HG03196 (cell line): ENCODE measurements around the gene TNFRSF11A.

ENCODE experiments used
- ATAC-seq: cut with Tn5 transposase; IDR thresholded peaks from one replicate; pipeline ENCODE4 v1.9.1; 2021; ENCODE audit not compliant: unreplicated experiment

Gene TNFRSF11A

DNA sequence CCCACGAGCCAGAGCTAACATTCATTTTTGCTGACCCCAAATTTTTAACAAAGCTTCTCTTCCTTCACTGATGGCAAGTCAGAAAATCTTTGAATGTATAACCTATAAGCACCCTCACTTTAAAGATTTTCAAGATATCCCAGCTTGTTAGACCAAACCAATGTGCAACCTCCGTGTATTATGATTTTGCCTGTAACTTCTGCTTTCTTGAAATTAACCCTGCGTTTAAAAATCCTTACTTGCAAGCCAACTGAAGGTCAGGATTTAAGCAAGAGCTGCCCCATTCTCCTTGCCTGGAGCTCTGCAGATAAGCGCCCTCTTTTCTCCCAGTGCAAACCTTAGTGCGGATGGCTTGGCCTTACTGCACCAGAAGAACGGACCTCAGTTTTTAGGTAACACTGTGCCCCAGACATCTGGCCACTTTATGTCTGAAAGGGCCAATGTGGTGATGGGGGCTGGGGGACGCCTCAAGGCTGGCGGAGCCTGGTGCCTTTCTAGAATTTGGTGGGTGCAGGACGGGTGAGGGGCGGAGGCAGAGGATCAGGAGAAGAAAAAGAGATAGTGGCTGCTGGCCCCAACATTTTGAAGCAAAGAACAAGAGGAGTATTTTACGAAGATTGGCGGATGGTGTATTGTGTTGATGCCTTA is 805 bp upstream of the TNFRSF11A start:
- ATAC-seq, result no peak

GRCh38 chr18:62325806-62326645 is 916 bp downstream of the TNFRSF11A start:
- ATAC-seq, result no peak

DNA sequence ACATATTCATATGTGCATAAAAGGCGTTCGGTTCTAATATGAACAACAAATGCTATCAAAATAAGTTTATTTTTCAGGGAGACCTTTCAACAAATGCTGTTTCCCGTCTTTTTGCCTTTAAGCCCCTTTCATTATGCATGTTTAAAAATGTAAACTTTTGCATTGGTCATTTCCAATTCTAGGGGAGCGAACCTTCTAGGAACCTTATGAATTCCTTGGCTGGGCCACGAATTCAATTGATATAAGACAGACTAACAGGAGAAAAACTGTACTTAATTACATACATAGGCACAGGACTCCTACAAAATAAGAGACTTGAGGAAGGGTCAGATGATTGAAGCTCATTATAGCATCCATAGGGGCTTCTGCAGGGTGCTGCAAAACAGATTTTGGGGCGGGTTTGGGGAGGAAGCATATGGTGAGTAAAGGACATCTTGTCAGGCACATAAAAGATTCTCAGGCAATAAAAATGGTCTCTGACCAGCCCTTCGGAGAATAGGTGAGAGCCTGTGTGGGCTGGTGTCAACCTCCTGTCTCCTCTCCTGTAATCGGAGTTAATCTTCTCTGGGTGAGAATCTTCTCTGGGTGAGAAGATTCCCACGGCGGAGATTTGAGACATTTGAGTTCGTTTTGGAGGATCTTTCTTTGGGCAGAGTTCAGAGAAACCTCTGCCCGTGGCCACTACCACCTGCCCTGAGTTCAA is 1.7 kb downstream of the TNFRSF11A start:
- ATAC-seq, result no peak

GRCh38 chr18:62327977-62328376 is 2.9 kb downstream of the TNFRSF11A start:
- ATAC-seq, result no peak

- ATAC-seq, result no peak
Observed at GRCh38 chr18:62328586-62329525, 3.7 kb downstream of the TNFRSF11A start.

- ATAC-seq, result no peak
Observed at GRCh38 chr18:62329691-62330454, 4.8 kb downstream of the TNFRSF11A start.

- ATAC-seq, result no peak
Observed at GRCh38 chr18:62330650-62331049, 5.5 kb downstream of the TNFRSF11A start.

- no peak for ATAC-seq
Observed at GRCh38 chr18:62331581-62332356, 6.7 kb downstream of the TNFRSF11A start.

DNA sequence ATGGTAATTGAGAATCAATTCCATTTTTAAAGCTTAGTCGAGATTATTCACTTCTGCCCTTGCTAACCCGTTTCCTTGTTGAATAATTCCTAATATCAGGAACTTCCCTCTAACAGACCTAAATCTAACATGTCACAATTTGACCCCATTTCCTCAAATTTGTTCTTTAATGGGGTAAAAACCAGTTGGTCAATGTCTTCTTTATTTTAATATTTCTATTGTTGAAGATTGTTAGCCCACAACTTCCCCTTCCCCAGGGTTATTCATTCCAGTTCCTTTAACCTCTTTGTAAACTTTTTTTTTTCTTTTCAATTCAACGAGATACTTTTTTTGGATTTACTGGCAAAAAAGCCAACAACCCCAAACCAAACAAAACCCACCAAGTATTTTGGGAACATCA is 7.3 kb downstream of the TNFRSF11A start:
- no peak for ATAC-seq

DNA sequence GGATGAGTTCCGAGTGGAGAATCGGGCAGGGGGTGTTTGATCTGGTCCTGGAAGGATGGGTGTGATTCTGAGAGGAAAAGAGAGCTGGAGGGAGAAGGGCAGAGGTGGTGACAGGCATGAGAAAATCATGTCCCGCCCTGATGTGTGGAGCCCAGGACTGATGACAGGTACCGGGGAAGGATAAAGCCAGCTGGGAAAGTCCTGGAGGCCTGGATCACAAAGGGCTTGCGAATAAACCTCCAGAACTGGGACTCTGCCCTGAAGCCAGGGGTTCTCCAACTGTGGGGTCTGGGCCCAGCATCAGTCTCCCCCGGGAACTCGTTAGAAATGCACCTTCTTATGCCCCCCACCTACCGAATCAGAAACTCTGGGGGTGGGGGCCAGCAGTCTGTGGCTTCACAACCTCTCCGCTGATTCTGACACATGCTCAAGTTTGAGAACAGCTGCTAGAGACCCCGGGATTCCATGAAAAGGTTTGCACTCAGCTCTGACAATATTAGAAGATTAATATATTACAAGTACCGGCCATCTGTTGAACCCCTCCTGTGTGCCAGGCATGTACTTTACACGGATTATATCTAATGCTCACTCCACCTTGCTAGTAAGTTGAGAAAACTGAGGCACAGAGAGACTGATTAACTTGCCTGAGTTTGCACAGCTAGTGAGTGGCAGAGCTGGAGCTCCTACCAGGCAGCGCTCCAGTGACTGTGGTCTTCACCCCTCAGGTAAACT is 8.0 kb downstream of the TNFRSF11A start:
- no peak for ATAC-seq

GRCh38 chr18:62334120-62334519 is 9.0 kb downstream of the TNFRSF11A start:
- no peak for ATAC-seq

DNA sequence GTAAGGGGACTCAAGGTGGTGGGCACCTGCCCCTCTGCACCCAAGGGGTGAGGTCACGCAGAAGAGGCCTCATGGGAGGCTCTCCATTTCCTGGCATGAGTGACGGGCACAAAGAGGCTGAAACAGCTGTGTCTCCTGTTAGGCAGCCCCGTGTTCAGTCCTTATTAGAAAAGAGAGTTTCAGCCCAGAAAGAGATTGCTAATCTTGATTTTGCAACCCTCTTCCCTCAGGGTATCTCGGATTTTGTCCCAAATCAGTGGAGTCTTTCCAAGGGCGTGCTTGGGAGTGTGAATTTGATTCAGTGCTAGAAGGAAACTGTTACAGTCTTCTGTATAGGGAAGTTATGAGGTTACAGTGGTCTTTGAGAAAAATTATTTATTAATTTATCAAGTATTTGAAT is 10.4 kb downstream of the TNFRSF11A start:
- ATAC-seq, result no peak

DNA sequence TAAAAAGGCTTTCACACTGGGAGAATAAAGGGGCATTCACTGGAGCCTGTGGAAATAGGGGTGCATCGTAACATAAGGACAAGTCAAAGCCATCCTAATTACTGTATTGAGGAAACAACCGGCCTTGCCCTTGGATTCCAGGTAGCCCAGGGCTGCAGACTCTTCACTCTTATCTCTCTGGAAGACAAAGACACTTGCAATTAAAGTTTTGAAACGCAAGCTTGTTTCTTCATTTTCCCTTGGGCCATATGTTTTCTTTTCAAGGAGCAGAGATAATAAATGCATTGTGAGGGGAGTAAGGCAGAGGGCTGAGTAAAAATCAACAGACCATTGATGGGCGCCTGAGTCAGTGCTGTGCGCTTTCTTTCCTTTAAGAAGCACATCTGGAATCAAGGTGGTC is 11.5 kb downstream of the TNFRSF11A start:
- ATAC-seq, result no peak

GRCh38 chr18:62337336-62337735 is 12.2 kb downstream of the TNFRSF11A start:
- no peak for ATAC-seq

- no peak for ATAC-seq
Observed at GRCh38 chr18:62338446-62339105, 13.5 kb downstream of the TNFRSF11A start.

DNA sequence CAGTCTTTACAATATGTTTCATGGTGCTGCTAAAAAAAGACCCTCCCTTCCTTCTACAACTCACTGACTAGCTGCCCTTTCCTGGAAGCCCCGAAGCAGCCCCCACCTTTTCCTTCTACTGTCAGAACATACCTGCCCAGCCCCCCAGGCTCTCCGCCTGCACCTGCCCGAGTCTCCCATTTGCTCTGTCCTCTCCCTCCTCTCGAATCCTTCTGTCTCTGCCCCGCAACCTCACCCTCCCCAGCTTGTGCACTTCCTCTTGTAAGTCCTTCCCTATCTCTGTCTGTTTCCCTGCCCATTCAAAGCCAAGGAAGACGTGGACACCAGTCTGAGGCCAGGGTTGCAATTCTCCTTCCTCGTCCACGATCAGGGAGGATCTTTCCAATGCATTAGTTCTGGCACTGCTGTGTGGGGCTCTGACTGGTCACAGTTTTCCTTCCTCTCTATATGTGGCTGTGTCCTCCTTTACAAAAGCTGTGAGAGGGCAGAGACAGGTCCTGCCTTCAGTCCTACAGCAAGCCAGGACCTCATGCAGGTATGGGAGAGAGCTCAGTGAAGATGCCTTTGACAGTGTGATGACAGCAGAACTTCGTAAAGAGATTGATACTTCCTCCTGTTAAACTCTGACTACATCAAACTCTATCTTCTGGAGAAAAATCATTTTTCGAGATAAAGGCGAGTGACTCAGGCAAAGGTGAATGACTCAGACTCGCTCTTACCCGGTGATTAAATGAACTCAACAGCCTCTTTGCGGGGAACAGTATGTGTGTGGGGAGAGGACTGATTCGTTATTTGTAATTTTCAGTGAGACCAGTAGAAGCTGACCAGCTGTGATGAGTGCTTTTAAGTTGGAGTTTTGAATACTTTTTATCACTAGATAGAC is 14.2 kb downstream of the TNFRSF11A start:
- ATAC-seq, result no peak

DNA sequence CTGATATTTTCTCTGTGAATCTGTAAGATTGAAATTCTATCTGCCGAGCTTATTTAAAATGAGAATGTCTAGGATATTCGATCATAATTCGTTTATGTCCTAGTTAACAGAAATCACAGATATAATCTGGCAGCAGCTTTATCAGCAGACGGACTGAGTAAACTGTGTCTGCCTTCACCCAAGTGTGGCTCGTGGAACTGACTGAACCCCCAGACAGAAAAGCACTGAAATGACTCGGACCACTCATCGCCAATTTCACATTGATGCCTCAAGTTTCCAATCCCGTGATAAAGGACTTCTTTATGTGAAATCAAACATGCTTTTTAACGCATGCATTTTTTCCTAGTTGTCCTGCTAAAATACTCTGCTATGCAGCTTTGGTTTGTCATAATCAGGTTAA is 15.9 kb downstream of the TNFRSF11A start:
- no peak for ATAC-seq
